ENCODE measurements around the gene NT5C3A.

- no peak for TF ChIP-seq CTCF (IDR thresholded peaks at IDR 0.05)
- no peak for TF ChIP-seq POLR2A (IDR thresholded peaks at IDR 0.05)
- TF ChIP-seq EP300 (IDR thresholded peaks at IDR 0.05), result no peak
Observed at GRCh38 chr7:33100770-33101169, 38.2 kb upstream of the NT5C3A start.
